Erythroblast (primary cell): ENCODE measurements around the gene EPB41L4B.

ENCODE experiments used
- DNase-seq, 2 experiments: peaks; one replicate each; lab custom pipeline; 2025; lab: John Stamatoyannopoulos, UW
- GATA1 ChIP-seq: IDR thresholded peaks from 2 replicates; pipeline ENCODE4 v1.6.1; 2011; ENCODE audit warnings: low read depth, mild to moderate bottlenecking, control low read depth, low read length, moderate library complexity
- POLR2A ChIP-seq: IDR thresholded peaks from 2 replicates; pipeline ENCODE4 v1.6.1; 2011; ENCODE audit warnings: mild to moderate bottlenecking, low read length

Gene EPB41L4B

GRCh38 chr9:109245310-109245897 is 75.5 kb downstream of the EPB41L4B start:
- no peak for TF ChIP-seq POLR2A
- no peak for TF ChIP-seq GATA1
- no peak for DNase-seq

GRCh38 chr9:109244179-109245132 is 76.4 kb downstream of the EPB41L4B start:
- no peak for TF ChIP-seq GATA1
- TF ChIP-seq POLR2A, result no peak
- DNase-seq, result peak; percentile 70 to 83

GRCh38 chr9:109242741-109243140 is 78.1 kb downstream of the EPB41L4B start:
- no peak for DNase-seq

GRCh38 chr9:109242014-109242413 is 78.8 kb downstream of the EPB41L4B start:
- TF ChIP-seq POLR2A (no peak), GATA1 (no peak)

More at GRCh38 chr9:109242741-109243140, 78.1 kb downstream of the EPB41L4B start:
- no peak for TF ChIP-seq POLR2A
- TF ChIP-seq GATA1, result no peak

GRCh38 chr9:109241207-109241606 is 79.7 kb downstream of the EPB41L4B start:
- TF ChIP-seq GATA1 (no peak), POLR2A (no peak)
- DNase-seq, result no peak

More at GRCh38 chr9:109242014-109242413, 78.8 kb downstream of the EPB41L4B start:
- DNase-seq, result no peak

DNA sequence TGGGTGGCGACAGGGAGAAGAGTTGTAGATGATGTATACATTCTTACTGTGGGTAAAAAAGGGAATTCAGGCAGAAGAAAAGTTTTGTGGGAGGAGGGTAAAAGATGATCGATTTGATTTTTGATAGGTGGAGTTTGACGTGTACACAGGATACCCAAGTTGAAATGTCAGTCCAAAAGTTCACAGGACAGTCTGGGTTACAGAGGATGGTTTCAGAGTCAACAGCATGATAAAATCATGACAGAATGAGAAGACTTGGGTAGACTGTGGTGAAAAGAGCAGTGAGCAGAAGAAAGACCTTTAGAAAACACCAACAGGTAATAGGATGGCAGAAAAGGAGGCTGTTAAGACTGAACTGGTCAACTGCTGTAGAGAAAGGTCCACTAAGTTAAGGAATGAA is 81.6 kb downstream of the EPB41L4B start:
- DNase-seq, result no peak
- no peak for TF ChIP-seq POLR2A

GRCh38 chr9:109238655-109239054 is 82.2 kb downstream of the EPB41L4B start:
- TF ChIP-seq POLR2A, result no peak
- TF ChIP-seq GATA1, result no peak
- no peak for DNase-seq

DNA sequence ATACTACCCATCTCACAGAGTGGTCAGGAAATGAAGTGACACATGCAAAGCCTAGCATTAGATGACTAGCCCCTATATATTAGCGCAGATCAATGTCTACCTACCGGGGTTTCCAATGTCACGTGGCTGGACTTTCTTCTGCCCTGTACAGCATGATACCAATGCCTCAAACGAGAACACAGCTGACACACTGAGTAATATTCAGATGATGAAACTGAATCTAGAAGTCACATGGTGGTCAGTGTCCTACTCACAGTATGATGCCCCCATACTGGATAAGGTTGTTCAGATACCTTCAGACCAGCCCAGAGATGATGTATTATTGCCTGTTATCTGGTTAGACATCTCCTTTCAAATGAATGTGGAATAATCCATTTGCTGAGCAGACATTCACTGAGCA is 82.7 kb downstream of the EPB41L4B start:
- no peak for DNase-seq
- TF ChIP-seq POLR2A, result no peak
- no peak for TF ChIP-seq GATA1

DNA sequence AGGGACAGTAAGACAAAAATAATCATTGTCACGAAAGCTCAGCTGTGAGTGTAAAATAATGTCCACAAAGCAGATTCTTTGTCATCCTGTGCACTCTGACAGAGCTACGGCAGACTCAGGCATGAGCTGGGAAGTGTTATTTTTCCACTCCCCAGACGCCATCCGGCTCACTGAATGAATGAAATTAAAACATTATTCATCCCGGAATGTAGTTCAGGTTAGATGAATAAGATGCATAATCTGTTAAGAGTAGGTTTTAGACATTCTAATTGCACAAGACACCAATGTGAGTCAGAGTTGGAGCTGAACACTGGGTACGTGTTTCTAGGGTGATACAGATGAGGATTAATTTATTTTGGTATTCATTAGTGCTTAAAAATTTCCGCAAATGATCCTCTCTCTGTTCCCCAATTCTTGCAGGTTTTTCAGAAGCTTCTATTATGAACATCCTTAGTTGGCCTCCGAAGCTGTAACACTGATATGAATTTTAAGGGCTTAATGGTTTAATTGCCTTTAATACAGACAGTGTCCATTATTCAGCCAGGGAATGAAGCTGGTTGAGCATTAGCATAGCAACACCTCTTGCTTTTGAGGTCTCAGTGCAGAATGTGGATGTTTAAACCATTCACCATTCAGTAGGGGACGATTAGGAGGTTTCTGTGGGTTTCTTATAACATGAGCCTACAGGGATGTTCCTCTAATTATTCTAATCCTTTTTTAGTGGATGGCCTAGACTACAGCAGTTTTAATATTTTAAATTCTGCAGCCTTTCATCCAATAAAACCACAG is 88.2 kb downstream of the EPB41L4B start:
- no peak for DNase-seq
- TF ChIP-seq GATA1 (no peak), POLR2A (no peak)

- no peak for TF ChIP-seq POLR2A
- TF ChIP-seq GATA1, result no peak
- no peak for DNase-seq
These were observed 89.3 kb downstream of the EPB41L4B start for GRCh38 chr9:109231593-109231992.

GRCh38 chr9:109230277-109230676 is 90.6 kb downstream of the EPB41L4B start:
- TF ChIP-seq POLR2A (no peak), GATA1 (no peak)
- no peak for DNase-seq

GRCh38 chr9:109229682-109230081 is 91.2 kb downstream of the EPB41L4B start:
- no peak for DNase-seq
- no peak for TF ChIP-seq GATA1
- no peak for TF ChIP-seq POLR2A

DNA sequence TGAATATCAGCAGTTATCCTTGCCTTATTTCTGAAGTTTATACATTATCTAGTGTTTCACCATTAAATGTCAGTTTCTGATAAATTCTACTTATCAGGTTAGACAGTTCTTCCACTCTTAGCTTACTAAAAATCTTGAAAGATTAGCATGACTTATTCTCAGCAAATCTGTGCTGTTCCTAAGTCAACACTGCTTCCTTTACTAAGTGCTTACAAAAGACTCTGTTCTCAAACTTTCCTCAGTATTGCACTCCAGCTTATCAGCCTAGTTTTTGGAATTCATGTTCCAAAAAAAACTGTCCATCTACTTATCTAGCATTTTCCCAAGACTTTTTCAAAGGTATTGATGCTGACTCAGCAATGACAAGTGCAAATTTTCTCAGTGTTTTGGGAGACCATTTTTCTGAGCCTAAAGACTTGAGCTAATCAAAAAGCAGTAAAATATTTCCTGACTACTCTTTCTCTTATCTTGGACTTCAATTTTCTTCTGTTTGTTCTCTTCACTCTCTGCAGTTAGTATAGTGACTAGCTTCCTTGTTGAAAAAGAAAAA is 92.7 kb downstream of the EPB41L4B start:
- DNase-seq, result no peak
- TF ChIP-seq GATA1, result no peak
- TF ChIP-seq POLR2A, result no peak

DNA sequence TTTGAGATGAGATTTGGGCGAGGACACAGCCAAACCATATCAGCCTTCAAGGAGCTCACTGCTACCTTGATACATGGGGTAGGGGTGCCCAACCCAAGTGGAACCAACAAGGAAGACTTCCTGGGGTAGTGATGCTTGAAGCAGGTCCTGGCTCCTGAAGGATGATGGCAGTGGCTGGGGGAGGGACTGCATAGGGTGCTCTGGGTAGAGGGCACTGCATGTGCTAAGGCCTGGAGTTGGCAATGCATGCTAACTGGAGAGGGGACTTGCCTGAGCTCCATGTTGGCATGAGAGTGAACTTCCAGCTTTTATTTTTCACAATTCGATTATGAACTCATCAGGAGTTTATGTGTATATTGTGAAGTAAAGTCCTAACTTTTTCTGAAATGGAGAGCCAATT is 95.2 kb downstream of the EPB41L4B start:
- DNase-seq, result no peak
- TF ChIP-seq GATA1 (no peak), POLR2A (no peak)
